HCT116 (cell line): Measurements from ENCODE around the gene CCT8. TPM values are rescaled to one million over a fixed set of nuclear protein-coding genes. Genes with fewer than 3 reads are reported as not detected.

Experiments used
- ATAC-seq: fragments of 200-7000 bp; cut with Tn5 transposase; 2 replicates; pipeline ENCODE4 v1.9.1; 2020; ENCODE audit warnings: mild to moderate bottlenecking, moderate library complexity
- BruUV-seq: library from RNA; stranded (reverse); fragments of 400-500 nt; replicated peaks from 2 replicates; lab custom pipeline; 2021; lab: Mats Ljungman, UMichigan
- CTCF ChIA-PET: fragments of 300-600 bp; sonication (Branson Sonifier 250); formaldehyde crosslinking; loops from one replicate; lab custom pipeline; 2021; ENCODE audit warnings: antibody characterized with exemption; lab: Charles Lee
- POLR2A ChIA-PET: fragments of 300-600, 350-600 bp; sonication (Branson Sonifier 250); formaldehyde crosslinking; loops from one replicate; lab custom pipeline; 2021; ENCODE audit warnings: antibody characterized with exemption; lab: Charles Lee
- RAD21 ChIA-PET, 2 experiments: fragments of 300-600 bp; sonication (Branson Sonifier 250); formaldehyde crosslinking; loops; one replicate each; lab custom pipeline; 2023; ENCODE audit warnings: low total read pairs in 2 of 2; ENCODE audit not compliant: uncharacterized antibody in 2 of 2, unreplicated experiment in 2 of 2, low non-redundant PET in 1 of 2; lab: Charles Lee
- DNase-seq: peaks from one replicate; pipeline ENCODE4 v3.0.0-alpha.2; 2010; ENCODE audit warnings: low read depth, low spot score
- H2AFZ ChIP-seq: fragments of 200-600 bp; shearing (Covaris generic), sonication (generic); 2 replicates; pipeline ENCODE4 v1.6.1; 2017; ENCODE audit warnings: low read depth, mixed run types, mixed read lengths, antibody characterized with exemption, low read length; ENCODE audit not compliant: poor library complexity, severe bottlenecking
- H3K27ac ChIP-seq: 2 replicates; pipeline ENCODE4 v1.5.1; 2012; ENCODE audit warnings: low read depth, low read length
- H3K27me3 ChIP-seq: fragments of 200-600 bp; sonication (generic); 2 replicates; pipeline ENCODE4 v1.6.1; 2016; ENCODE audit warnings: mixed run types, low read length, mixed read lengths; ENCODE audit not compliant: insufficient read depth
- H3K36me3 ChIP-seq, 2 experiments: fragments of 200-500 bp in 1 of 2; fragments of 200-600 bp in 1 of 2; sonication (Bioruptor generic) in 1 of 2; sonication (generic) in 1 of 2; 2 replicates each; pipeline versions ENCODE4 v1.5.1 to v1.6.1; 2014 to 2016; ENCODE audit warnings: low read length in 2 of 2, inconsistent platforms in 1 of 2, mixed read lengths in 1 of 2, mixed run types in 1 of 2; ENCODE audit not compliant: insufficient read depth in 2 of 2, control insufficient read depth in 1 of 2
- H3K4me1 ChIP-seq, 2 experiments: fragments of 200-600 bp in 1 of 2; sonication (generic) in 1 of 2; 2 replicates each; pipeline versions ENCODE4 v1.5.1 to v1.6.1; 2012 to 2017; ENCODE audit warnings: low read length in 2 of 2, inconsistent platforms in 1 of 2, mild to moderate bottlenecking in 1 of 2, mixed read lengths in 1 of 2, mixed run types in 1 of 2, moderate library complexity in 1 of 2; ENCODE audit not compliant: insufficient read depth in 2 of 2, control insufficient read depth in 1 of 2
- H3K4me2 ChIP-seq: fragments of 200-600 bp; sonication (generic); 2 replicates; pipeline ENCODE4 v1.6.1; 2017; ENCODE audit warnings: mixed run types, low read length, mixed read lengths
- H3K4me3 ChIP-seq, 2 experiments: fragments of 200-600 bp in 1 of 2; sonication (generic) in 1 of 2; replicated peaks in 1 of 2; 2 replicates each; pipeline ENCODE4 v1.5.1; 2011 to 2016; ENCODE audit warnings: low read length in 2 of 2, control low read depth in 1 of 2, low read depth in 1 of 2, mild to moderate bottlenecking in 1 of 2, mixed read lengths in 1 of 2, mixed run types in 1 of 2
- H3K79me2 ChIP-seq: fragments of 200-600 bp; sonication (generic); 2 replicates; pipeline ENCODE4 v1.6.1; 2017; ENCODE audit warnings: mild to moderate bottlenecking, mixed run types, low read length, moderate library complexity, mixed read lengths; ENCODE audit not compliant: insufficient read depth
- H3K9ac ChIP-seq: fragments of 200-600 bp; sonication (generic); 2 replicates; pipeline ENCODE4 v1.6.1; 2016; ENCODE audit warnings: low read length, mixed read lengths
- H3K9me2 ChIP-seq: fragments of 200-600 bp; sonication (generic), shearing (Covaris generic); 2 replicates; pipeline ENCODE4 v1.6.1; 2017; ENCODE audit warnings: mixed run types, mild to moderate bottlenecking, moderate library complexity; ENCODE audit not compliant: insufficient read depth
- H3K9me3 ChIP-seq, 2 experiments: fragments of 200-500 bp in 1 of 2; fragments of 200-600 bp in 1 of 2; sonication (Bioruptor generic) in 1 of 2; sonication (generic) in 1 of 2; 2 replicates each; pipeline ENCODE4 v1.6.1; 2014 to 2017; ENCODE audit warnings: low read length in 2 of 2, mixed read lengths in 2 of 2, inconsistent platforms in 1 of 2, low read depth in 1 of 2, mild to moderate bottlenecking in 1 of 2, mixed run types in 1 of 2, moderate library complexity in 1 of 2; ENCODE audit not compliant: control insufficient read depth in 1 of 2, insufficient read depth in 1 of 2
- H4K20me1 ChIP-seq: fragments of 200-600 bp; sonication (generic), shearing (Covaris generic); 2 replicates; pipeline ENCODE4 v1.6.1; 2017; ENCODE audit warnings: mixed run types, mild to moderate bottlenecking, moderate library complexity; ENCODE audit not compliant: insufficient read depth
- EGR1 ChIP-seq: IDR thresholded peaks from 2 replicates; pipeline ENCODE4 v1.6.1; 2012; ENCODE audit warnings: low read depth
- ELF1 ChIP-seq: IDR thresholded peaks from 2 replicates; pipeline ENCODE4 v1.6.1; 2012; ENCODE audit warnings: low read depth, borderline replicate concordance
- EZH2 ChIP-seq: fragments of 200-600 bp; sonication (generic); IDR thresholded peaks from 2 replicates; pipeline ENCODE4 v1.6.1; 2017; ENCODE audit warnings: antibody characterized with exemption, mixed run types
- SIN3A ChIP-seq: IDR thresholded peaks from 2 replicates; pipeline ENCODE4 v1.6.1; 2012; ENCODE audit warnings: low read depth
- SP1 ChIP-seq: IDR thresholded peaks from 2 replicates; pipeline ENCODE4 v1.6.1; 2012; ENCODE audit warnings: low read depth
- TCF7L2 ChIP-seq: IDR thresholded peaks from 2 replicates; pipeline ENCODE4 v1.7.0; 2011; ENCODE audit warnings: borderline replicate concordance, inconsistent platforms; ENCODE audit not compliant: insufficient read depth, insufficient read length; ENCODE audit errors: extremely low read depth
- ZFX ChIP-seq: fragments of 450-650 bp; IDR thresholded peaks from 2 replicates; pipeline ENCODE4 v1.6.1; 2017
- ZNF274 ChIP-seq: fragments of 200-500 bp; sonication (Bioruptor generic); IDR thresholded peaks from 2 replicates; pipeline ENCODE4 v1.6.1; 2014; ENCODE audit warnings: mild to moderate bottlenecking, low read depth, low read length, inconsistent platforms
- intact Hi-C: fragments of 100-400 bp; cut with micrococcal nuclease; formaldehyde crosslinking; loops from 2 replicates; pipeline ENCODE4 v1.10.0; 2022
- total RNA-seq: library from RNA; stranded (reverse); gene quantifications from one replicate; pipeline ENCODE4 v1.2.1, GENCODE V29; 2021; ENCODE audit not compliant: unreplicated experiment
- TF ChIP-seq, protein P1 (sequence below): IDR thresholded peaks from 2 replicates; pipeline ENCODE4 v1.6.1; 2012

CCT8 gene
- total RNA-seq, 1 experiment from 2014 or later, result 355 TPM

DNA sequence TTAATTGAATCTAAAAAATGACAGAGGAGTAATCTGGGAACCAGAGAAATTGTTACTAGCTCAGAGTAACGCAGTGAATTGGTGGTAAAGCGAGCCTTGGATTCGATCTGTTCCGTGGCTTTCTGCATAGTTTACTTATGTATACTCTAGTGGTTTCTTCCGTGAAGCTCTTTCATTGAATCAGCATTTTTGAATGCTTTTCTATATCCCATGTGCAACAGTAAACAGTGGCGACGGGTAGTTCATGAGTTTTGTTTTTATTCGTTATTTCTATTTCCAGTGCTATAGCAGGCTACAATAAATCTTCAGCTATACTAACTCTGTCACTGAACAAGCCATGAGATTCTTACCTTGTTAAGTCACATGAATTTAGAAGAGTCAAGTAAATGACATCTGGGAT is 42.5 kb upstream of the CCT8 start:
- no peak for DNase-seq
- ATAC-seq, result no peak
- no peaks in the 10 kb centered on the region for H3K79me2 ChIP-seq
- TF ChIP-seq, protein P1, sequence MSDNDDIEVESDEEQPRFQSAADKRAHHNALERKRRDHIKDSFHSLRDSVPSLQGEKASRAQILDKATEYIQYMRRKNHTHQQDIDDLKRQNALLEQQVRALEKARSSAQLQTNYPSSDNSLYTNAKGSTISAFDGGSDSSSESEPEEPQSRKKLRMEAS, result no peak
- no peak for TF ChIP-seq EGR1
- TF ChIP-seq ZNF274, result no peak
- TF ChIP-seq ZFX, result no peak
- TF ChIP-seq EZH2, result no peak
- TF ChIP-seq SP1, result no peak
- no peak for TF ChIP-seq SIN3A
- no peak for TF ChIP-seq ELF1
- TF ChIP-seq, all 23 proteins: peak for 0
- Histone ChIP-seq H3K27me3 (no peaks in the 10 kb centered on the region), H2AFZ (no peak overlapping the region), H3K36me3 (no peaks in the 10 kb centered on the region), H3K9ac (no peak overlapping the region), H3K27ac (no peak overlapping the region), H3K9me3 (no peaks in the 10 kb centered on the region), H3K9me2 (no peaks in the 10 kb centered on the region), H3K4me3 (no peak overlapping the region), H3K4me1 (peaks cover 4 to 10% of the 10 kb centered on the region in 2 experiments; a peak in 3 of 4 replicates), H4K20me1 (no peaks in the 10 kb centered on the region), H3K4me2 (no peak overlapping the region)
- ChIA-PET CTCF (no interaction called here), RAD21 (no interaction called here), POLR2A (no interaction called here)
- intact Hi-C loops, result no loop called here
- no TSS peak for BruUV-seq

DNA sequence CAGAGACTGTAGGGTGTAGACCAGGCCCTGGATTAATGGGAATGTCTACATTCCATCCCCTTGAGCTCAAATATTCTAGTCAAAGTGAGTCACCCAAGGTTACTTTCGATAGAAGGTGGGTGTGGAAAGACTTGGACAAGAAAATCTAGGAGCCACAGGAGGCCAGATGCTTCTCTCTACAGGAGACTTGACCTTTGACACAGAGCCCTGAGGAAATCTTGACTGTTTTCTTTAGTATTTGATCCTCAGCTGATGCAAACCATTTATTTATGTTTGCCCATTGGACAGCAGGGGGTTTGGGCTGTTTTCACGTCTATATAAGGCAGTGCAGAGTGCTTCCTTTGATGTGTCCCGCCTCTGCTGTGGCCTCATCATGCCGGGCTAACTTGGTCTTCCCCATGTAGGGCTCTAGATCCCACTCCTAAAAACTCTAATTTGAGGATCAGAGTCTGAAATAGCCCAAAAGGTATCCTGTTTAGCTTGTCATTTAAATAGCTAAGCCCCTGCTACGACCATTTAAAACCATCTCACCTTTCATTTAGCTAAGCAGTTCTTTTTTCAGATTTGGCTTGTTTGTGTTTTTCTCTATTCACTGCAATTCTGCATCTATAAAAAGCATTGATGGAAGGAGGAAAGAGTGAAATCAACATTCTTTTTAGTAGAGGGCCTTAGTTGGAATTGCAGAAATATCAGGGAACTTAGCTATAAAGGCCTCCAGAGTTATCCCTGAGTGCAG is 41.5 kb upstream of the CCT8 start:
- H3K79me2 ChIP-seq, result no peaks in the 10 kb centered on the region
- no peak overlapping the region for H3K27ac ChIP-seq
- POLR2A ChIA-PET, result no interaction called here
- peaks cover 4 to 10% of the 10 kb centered on the region in 2 experiments; a peak in 3 of 4 replicates for H3K4me1 ChIP-seq
- RAD21 ChIA-PET, result interaction anchor here in 1 of 2 experiments (0.6 kb wide), 1 partner anchor 56 kb away, joined by 5 read pairs; no protein-coding TSS in a partner anchor
- no peaks in the 10 kb centered on the region for H3K27me3 ChIP-seq
- no peaks in the 10 kb centered on the region for H3K36me3 ChIP-seq
- no peaks in the 10 kb centered on the region for H4K20me1 ChIP-seq
- H2AFZ ChIP-seq, result peak overlapping the region; percentile 36
- H3K9ac ChIP-seq, result no peak overlapping the region
- TF ChIP-seq EGR1 (no peak), TCF7L2 (peak; percentile 89)
- peak overlapping the region; percentile 44 for H3K4me2 ChIP-seq
- DNase-seq, result peak; percentile 21
- H3K9me2 ChIP-seq, result no peaks in the 10 kb centered on the region
- CTCF ChIA-PET, result interaction anchor here (0.9 to 1.5 kb wide), 2 partner anchors 25 to 234 kb away, joined by 3 read pairs; no protein-coding TSS in a partner anchor
- H3K9me3 ChIP-seq, result no peaks in the 10 kb centered on the region
- H3K4me3 ChIP-seq, result no peak overlapping the region
- intact Hi-C loops, result no loop called here
- no TSS peak for BruUV-seq
- ATAC-seq, result peak; percentile 82
